HepG2 (cell line): Measurements from ENCODE around the gene CCNF. TPM values are rescaled to one million over a fixed set of nuclear protein-coding genes. Genes with fewer than 3 reads are reported as not detected.

ENCODE experiments used
- ATAC-seq: fragments of 200-7000 bp; cut with Tn5 transposase; 3 replicates; pipeline ENCODE4 v1.9.1; 2020; ENCODE audit warnings: mild to moderate bottlenecking, moderate library complexity
- BruUV-seq: library from RNA; stranded (reverse); fragments of 400-500 nt; replicated peaks from 2 replicates; lab custom pipeline; 2021; lab: Mats Ljungman, UMichigan
- CTCF ChIA-PET: fragments of 300-600 bp; formaldehyde crosslinking; extraction: SDS; loops from one replicate; lab custom pipeline; 2021; ENCODE audit warnings: low total read pairs, inconsistent platforms, low intra/inter-chr PET ratio; lab: Yijun Ruan, JAX
- POLR2A ChIA-PET: fragments of 350-600 bp; sonication (Branson Sonifier 250); formaldehyde crosslinking; loops from one replicate; lab custom pipeline; 2020; ENCODE audit warnings: antibody characterized with exemption, inconsistent platforms; lab: Yijun Ruan, JAX
- DNase-seq: peaks from one replicate; pipeline ENCODE4 v3.0.0-alpha.2; 2015; ENCODE audit warnings: low spot score
- FAIRE-seq: peaks from 3 replicates; lab custom pipeline; 2011; peaks lifted over from hg19 to GRCh38; lab: Jason Lieb, UNC
- H2AFZ ChIP-seq: one replicate; pipeline ENCODE4 v1.6.1; 2011; ENCODE audit warnings: low read length, inconsistent platforms
- H3K27ac ChIP-seq: fragments of 300-600 bp; 3 replicates; pipeline ENCODE4 v1.8.0; 2011; ENCODE audit warnings: mixed run types, mild to moderate bottlenecking, mixed read lengths, low read length, inconsistent platforms; ENCODE audit not compliant: insufficient read depth; ENCODE audit errors: extremely low read length
- H3K27me3 ChIP-seq, 2 experiments: fragments of 200-600 bp in 1 of 2; 2 replicates in 1 of 2; 3 replicates in 1 of 2; pipeline versions ENCODE4 v1.6.0 to v1.8.0; 2011; ENCODE audit warnings: low read length in 2 of 2, mild to moderate bottlenecking in 2 of 2, moderate library complexity in 2 of 2, inconsistent platforms in 1 of 2; ENCODE audit not compliant: insufficient read depth in 2 of 2, control insufficient read depth in 1 of 2
- H3K36me3 ChIP-seq, 2 experiments: fragments of 200-600 bp in 1 of 2; replicated peaks in 1 of 2; 2 replicates in 1 of 2; 3 replicates in 1 of 2; pipeline versions ENCODE4 v1.5.1 to v1.8.0; 2011; ENCODE audit warnings: low read length in 2 of 2, inconsistent platforms in 1 of 2; ENCODE audit not compliant: insufficient read depth in 2 of 2, control insufficient read depth in 1 of 2
- H3K4me1 ChIP-seq: 2 replicates; pipeline ENCODE4 v1.5.1; 2012; ENCODE audit warnings: low read length, inconsistent platforms; ENCODE audit not compliant: insufficient read depth
- H3K4me2 ChIP-seq: 2 replicates; pipeline ENCODE4 v1.6.0; 2011; ENCODE audit warnings: low read depth, low read length, inconsistent platforms
- H3K4me3 ChIP-seq, 3 experiments: fragments of 200-600 bp in 1 of 3; sonication (generic), shearing (Covaris generic) in 1 of 3; replicated peaks in 1 of 3; 2 replicates each; pipeline ENCODE4 v1.5.1; 2011 to 2016; ENCODE audit warnings: low read length in 3 of 3, inconsistent platforms in 2 of 3, low read depth in 2 of 3, mild to moderate bottlenecking in 2 of 3, control low read depth in 1 of 3, mixed read lengths in 1 of 3; ENCODE audit not compliant: insufficient read depth in 1 of 3
- H3K79me2 ChIP-seq: one replicate; pipeline ENCODE4 v1.6.1; 2011; ENCODE audit warnings: low read length, inconsistent platforms; ENCODE audit not compliant: insufficient read depth
- H3K9ac ChIP-seq: 2 replicates; pipeline ENCODE4 v1.6.0; 2011; ENCODE audit warnings: mild to moderate bottlenecking, low read depth, low read length, inconsistent platforms; ENCODE audit not compliant: insufficient read depth
- H3K9me3 ChIP-seq: 2 replicates; pipeline ENCODE4 v1.5.1; 2012; ENCODE audit warnings: mild to moderate bottlenecking, low read length
- H4K20me1 ChIP-seq: 2 replicates; pipeline ENCODE4 v1.6.0; 2011; ENCODE audit warnings: inconsistent platforms, mild to moderate bottlenecking, low read length, moderate library complexity; ENCODE audit not compliant: insufficient read depth
- ATF7-NPFF ChIP-seq: sonication (generic); formaldehyde crosslinking; IDR thresholded peaks from 2 replicates; pipeline ENCODE4 v1.8.1; 2023; ENCODE audit warnings: mild to moderate bottlenecking, low read depth, missing genetic modification reagents, moderate library complexity
- HHEX ChIP-seq: IDR thresholded peaks from 2 replicates; pipeline ENCODE4 v1.6.1; 2016; ENCODE audit warnings: control low read depth
- HMG20B ChIP-seq: conservative IDR thresholded peaks from 2 replicates; pipeline ENCODE4 v1.6.1; 2016; ENCODE audit warnings: missing genetic modification reagents, missing compliant biosample characterization
- SALL2 ChIP-seq: sonication (generic); formaldehyde crosslinking; IDR thresholded peaks from 2 replicates; pipeline ENCODE4 v1.8.1; 2023; ENCODE audit warnings: mild to moderate bottlenecking, missing genetic modification reagents, inconsistent platforms
- ZKSCAN5 ChIP-seq: sonication (generic); formaldehyde crosslinking; IDR thresholded peaks from 2 replicates; pipeline ENCODE4 v1.5.1; 2020; ENCODE audit warnings: mild to moderate bottlenecking, missing genetic modification reagents
- ZNF225 ChIP-seq: sonication (generic); formaldehyde crosslinking; IDR thresholded peaks from 2 replicates; pipeline ENCODE4 v1.4.0; 2020; ENCODE audit warnings: mild to moderate bottlenecking, missing genetic modification reagents
- ZNF629 ChIP-seq: sonication (generic); formaldehyde crosslinking; conservative IDR thresholded peaks from 2 replicates; pipeline ENCODE4 v1.5.0; 2020; ENCODE audit warnings: missing genetic modification reagents
- WGBS: methylation state at CpG from one replicate; pipeline ENCODE4 v1.1.6; 2017; ENCODE audit warnings: low lambda C conversion rate; 5-methylcytosine and 5-hydroxymethylcytosine counted together
- in situ Hi-C: cut with HindIII; loops from 2 replicates; pipeline ENCODE4 v1.10.0; 2017; ENCODE audit warnings: low pct_unique_long_range_greater_than_20kb; ENCODE audit not compliant: extremely low pct_ligation_motif_present
- intact Hi-C: fragments of 100-400 bp; cut with micrococcal nuclease; formaldehyde crosslinking; loops from one replicate; pipeline ENCODE4 v1.10.0; 2022; ENCODE audit not compliant: unreplicated experiment
- polyA plus RNA-seq, 8 experiments: library from polyadenylated mRNA; depleted of rRNA in 3 of 8; stranded (reverse) in 7 of 8; unstranded in 1 of 8; fragments of >200 nt; fragmentation: Illumina TruSeq in 4 of 8; extraction: Trizol in 4 of 8; gene quantifications; 2 replicates each; pipeline versions ENCODE4 v1.2.1 to v1.2.3, GENCODE V29; 2011 to 2016; ENCODE audit warnings: low read depth in 4 of 8, missing spikeins in 1 of 8, mixed read lengths in 1 of 8; ENCODE audit not compliant: insufficient read depth in 1 of 8
- total RNA-seq, 5 experiments: library from RNA; depleted of rRNA; stranded (reverse); fragments of >200 nt; fragmentation: Illumina TruSeq; extraction: Trizol; gene quantifications; 2 replicates each; pipeline ENCODE4 v1.2.3, GENCODE V29; 2016; ENCODE audit warnings: low read depth in 1 of 5

The CCNF gene
- total and polyA plus RNA-seq, 2 of the 13 experiments (the other 11 are each of a cell fraction or from before 2014, with no cell fraction given), result 6.4 to 22.8 TPM

DNA sequence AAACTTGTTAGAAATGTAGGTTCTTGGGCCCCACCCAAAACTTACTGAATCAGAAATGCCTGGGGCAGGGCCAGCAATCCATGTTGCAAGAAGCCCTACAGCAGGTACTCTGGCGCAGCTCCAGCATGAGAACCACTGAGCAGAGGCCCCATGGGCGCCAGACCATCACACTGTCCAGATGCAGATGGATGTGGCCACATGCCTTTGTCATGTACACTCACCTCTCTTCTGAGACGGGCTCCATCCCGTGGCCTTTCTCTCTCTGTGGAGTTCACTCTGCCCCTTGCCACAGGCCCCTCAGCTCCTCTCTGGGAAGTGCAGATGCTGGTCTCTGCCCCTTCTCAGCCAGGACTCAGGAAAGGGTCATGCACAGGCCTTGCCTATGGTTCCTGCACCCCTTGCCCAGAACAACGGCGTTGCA lies 2.3 kb upstream of the CCNF start (continued):
- TF ChIP-seq ZNF629 (CRISPR knock-in tag) (no peak), ZKSCAN5 (CRISPR knock-in tag) (no peak), HMG20B (CRISPR knock-in tag) (no peak)

DNA sequence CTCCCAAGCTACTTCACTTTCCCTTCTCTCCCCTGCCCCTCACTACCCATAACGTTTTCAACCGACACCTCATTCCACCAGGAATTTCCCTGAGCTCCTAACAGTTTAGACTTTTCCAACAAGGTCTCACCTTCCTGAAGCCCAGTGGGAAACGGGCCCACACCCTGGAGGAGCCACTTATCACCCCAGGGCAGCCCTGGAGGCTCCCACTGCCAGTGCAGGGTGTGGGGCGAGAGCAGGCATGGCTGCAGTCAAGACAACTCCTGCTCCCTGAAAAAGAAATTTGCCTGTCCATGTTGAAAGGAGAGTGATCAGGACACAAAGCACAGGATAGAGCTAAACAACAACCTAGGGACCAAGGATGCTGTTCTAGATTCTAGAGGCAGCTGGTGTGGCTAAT lies 1.7 kb upstream of the CCNF start:
- peaks cover 15% of the 10 kb centered on the region for H3K79me2 ChIP-seq
- CTCF ChIA-PET, result no interaction called here
- ATAC-seq (no peak), FAIRE-seq (no peak), DNase-seq (no peak)
- POLR2A ChIA-PET, result no interaction called here
- H3K4me1 ChIP-seq, result peaks cover 33% of the 10 kb centered on the region
- no peak for TF ChIP-seq ATF7-NPFF (CRISPR knock-in tag)
- TF ChIP-seq HHEX, result no peak
- no peak for TF ChIP-seq SALL2 (CRISPR knock-in tag)
- TF ChIP-seq ZNF225 (CRISPR knock-in tag), result no peak
- WGBS, result 51% methylated on average over 4 of the region's 4 CpGs
- no peaks in the 10 kb centered on the region for H4K20me1 ChIP-seq
- H2AFZ ChIP-seq, result no peak overlapping the region
- in situ Hi-C loops (loop anchor here (5.0 kb wide), 1 partner anchor 75 kb away; no protein-coding TSS in a partner anchor), intact Hi-C loops (loop anchor here (5.0 kb wide), 1 partner anchor 85 kb away; the partner anchor contains the start of gene ABCA3)
- no TSS peak for BruUV-seq
- peaks cover 2 to 7% of the 10 kb centered on the region in 2 experiments; a peak in 3 of 5 replicates for H3K36me3 ChIP-seq
- H3K4me3 ChIP-seq, result no peak overlapping the region
- H3K9ac ChIP-seq, result no peak overlapping the region
- H3K27ac ChIP-seq, result no peak overlapping the region
- peaks cover 10 to 28% of the 10 kb centered on the region in 2 experiments for H3K27me3 ChIP-seq
- H3K4me2 ChIP-seq, result no peak overlapping the region
- no peaks in the 10 kb centered on the region for H3K9me3 ChIP-seq
